ENCODE data around the gene NXNL2. TPM values are rescaled to one million over a fixed set of nuclear protein-coding genes. Genes with fewer than 3 reads are reported as not detected.

Gene NXNL2
- total RNA-seq, 1 experiment from 2014 or later = 1.4 TPM

DNA sequence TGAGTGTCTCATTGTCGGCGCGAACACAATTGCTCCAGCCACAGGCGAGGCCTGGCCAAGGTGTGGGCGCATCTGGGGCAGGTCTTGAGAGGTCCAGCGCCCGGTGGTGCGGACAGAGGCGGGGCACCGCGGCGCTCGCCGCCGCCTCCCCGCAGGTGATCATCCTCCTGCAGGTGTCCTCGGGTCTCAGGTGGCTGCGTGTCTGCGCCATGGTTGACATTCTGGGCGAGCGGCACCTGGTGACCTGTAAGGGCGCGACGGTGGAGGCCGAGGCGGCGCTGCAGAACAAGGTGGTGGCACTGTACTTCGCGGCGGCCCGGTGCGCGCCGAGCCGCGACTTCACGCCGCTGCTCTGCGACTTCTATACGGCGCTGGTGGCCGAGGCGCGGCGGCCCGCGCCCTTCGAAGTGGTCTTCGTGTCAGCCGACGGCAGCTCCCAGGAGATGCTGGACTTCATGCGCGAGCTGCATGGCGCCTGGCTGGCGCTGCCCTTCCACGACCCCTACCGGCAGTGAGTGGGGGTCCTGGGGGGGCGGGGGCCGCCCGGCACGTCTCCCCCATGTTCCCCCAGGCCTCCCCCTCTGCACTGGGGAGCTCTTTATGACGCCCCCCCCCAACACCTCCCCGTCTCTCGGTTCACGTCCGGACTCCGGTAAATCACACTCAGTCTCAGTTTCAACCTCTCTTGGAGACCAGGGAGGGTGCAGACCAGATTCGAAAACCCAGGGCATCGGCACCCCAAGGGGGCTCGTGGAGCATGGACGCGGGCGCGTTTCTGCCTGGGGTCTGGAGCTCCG lies 446 bp downstream of the NXNL2 start:
- peak overlapping the region; percentile 66 to 68 for H3K4me3 ChIP-seq (ENCODE audit: low read depth in 2 of 2, low read length in 2 of 2)
- ATAC-seq (peak; percentile 33), DNase-seq (ENCODE audit: low read depth, low spot score) (no peak)
- BruUV-seq (replicated peaks) = no TSS peak
- intact Hi-C loops (cut with micrococcal nuclease; ENCODE audit: unreplicated experiment) (no loop called here), in situ Hi-C loops (cut with HindIII; ENCODE audit: low pct_unique_long_range_greater_than_20kb, low sequenced_read_pairs) (no loop called here)
- CTCF ChIA-PET = interaction anchor here (0.6 to 0.7 kb wide), 2 partner anchors 93 to 789 kb away, joined by 6 to 7 read pairs; no protein-coding TSS in a partner anchor
- no peaks in the 10 kb centered on the region for H3K9me3 ChIP-seq (ENCODE audit: control insufficient read depth, insufficient read depth, low read depth, low read length)
- peaks cover 15% of the 10 kb centered on the region for H3K4me1 ChIP-seq (ENCODE audit: control insufficient read depth, insufficient read depth, low read length)
- H3K36me3 ChIP-seq (ENCODE audit: control insufficient read depth, insufficient read depth, low read length) = no peaks in the 10 kb centered on the region
- TF ChIP-seq, protein P1, sequence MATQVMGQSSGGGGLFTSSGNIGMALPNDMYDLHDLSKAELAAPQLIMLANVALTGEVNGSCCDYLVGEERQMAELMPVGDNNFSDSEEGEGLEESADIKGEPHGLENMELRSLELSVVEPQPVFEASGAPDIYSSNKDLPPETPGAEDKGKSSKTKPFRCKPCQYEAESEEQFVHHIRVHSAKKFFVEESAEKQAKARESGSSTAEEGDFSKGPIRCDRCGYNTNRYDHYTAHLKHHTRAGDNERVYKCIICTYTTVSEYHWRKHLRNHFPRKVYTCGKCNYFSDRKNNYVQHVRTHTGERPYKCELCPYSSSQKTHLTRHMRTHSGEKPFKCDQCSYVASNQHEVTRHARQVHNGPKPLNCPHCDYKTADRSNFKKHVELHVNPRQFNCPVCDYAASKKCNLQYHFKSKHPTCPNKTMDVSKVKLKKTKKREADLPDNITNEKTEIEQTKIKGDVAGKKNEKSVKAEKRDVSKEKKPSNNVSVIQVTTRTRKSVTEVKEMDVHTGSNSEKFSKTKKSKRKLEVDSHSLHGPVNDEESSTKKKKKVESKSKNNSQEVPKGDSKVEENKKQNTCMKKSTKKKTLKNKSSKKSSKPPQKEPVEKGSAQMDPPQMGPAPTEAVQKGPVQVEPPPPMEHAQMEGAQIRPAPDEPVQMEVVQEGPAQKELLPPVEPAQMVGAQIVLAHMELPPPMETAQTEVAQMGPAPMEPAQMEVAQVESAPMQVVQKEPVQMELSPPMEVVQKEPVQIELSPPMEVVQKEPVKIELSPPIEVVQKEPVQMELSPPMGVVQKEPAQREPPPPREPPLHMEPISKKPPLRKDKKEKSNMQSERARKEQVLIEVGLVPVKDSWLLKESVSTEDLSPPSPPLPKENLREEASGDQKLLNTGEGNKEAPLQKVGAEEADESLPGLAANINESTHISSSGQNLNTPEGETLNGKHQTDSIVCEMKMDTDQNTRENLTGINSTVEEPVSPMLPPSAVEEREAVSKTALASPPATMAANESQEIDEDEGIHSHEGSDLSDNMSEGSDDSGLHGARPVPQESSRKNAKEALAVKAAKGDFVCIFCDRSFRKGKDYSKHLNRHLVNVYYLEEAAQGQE (IDR thresholded peaks at IDR 0.05; ENCODE audit: insufficient read depth in 1 of 2, low read depth in 2 of 2, low read length in 1 of 2) = no peak
- peak; percentile 43; the same call in 1 of the 2 replicates for TF ChIP-seq SIN3A (IDR thresholded peaks at IDR 0.05; ENCODE audit: borderline replicate concordance, insufficient read depth, low read depth, low read length)
- no peak; the same call in 1 of the 2 replicates for TF ChIP-seq CTCF (IDR thresholded peaks at IDR 0.05)
- peak overlapping the region; percentile 59 for H3K27ac ChIP-seq (ENCODE audit: low read length)
- POLR2A ChIA-PET = no interaction called here
- H3K27me3 ChIP-seq (ENCODE audit: control insufficient read depth, insufficient read depth, low read length) = no peaks in the 10 kb centered on the region

GRCh38 chr9:88536023-88536324 lies 996 bp downstream of the NXNL2 start:
- CTCF ChIA-PET = no interaction called here
- Histone ChIP-seq H3K27ac (ENCODE audit: low read length) (peak overlapping the region; percentile 59), H3K4me3 (ENCODE audit: low read depth in 2 of 2, low read length in 2 of 2) (peak overlapping the region; percentile 66 to 68), H3K27me3 (ENCODE audit: control insufficient read depth, insufficient read depth, low read length) (no peaks in the 10 kb centered on the region), H3K36me3 (ENCODE audit: control insufficient read depth, insufficient read depth, low read length) (no peaks in the 10 kb centered on the region), H3K9me3 (ENCODE audit: control insufficient read depth, insufficient read depth, low read depth, low read length) (no peaks in the 10 kb centered on the region), H3K4me1 (ENCODE audit: control insufficient read depth, insufficient read depth, low read length) (peaks cover 11% of the 10 kb centered on the region)
- no TSS peak for BruUV-seq (replicated peaks)
- in situ Hi-C loops (cut with HindIII; ENCODE audit: low pct_unique_long_range_greater_than_20kb, low sequenced_read_pairs) (no loop called here), intact Hi-C loops (cut with micrococcal nuclease; ENCODE audit: unreplicated experiment) (no loop called here)
- TF ChIP-seq CTCF (IDR thresholded peaks at IDR 0.05) = no peak
- no peak for TF ChIP-seq TCF7L2 (IDR thresholded peaks at IDR 0.05; ENCODE audit: low read depth, low read length)
- TF ChIP-seq, protein P1 (IDR thresholded peaks at IDR 0.05; ENCODE audit: insufficient read depth in 1 of 2, low read depth in 2 of 2, low read length in 1 of 2) = no peak
- no peak for TF ChIP-seq SIN3A (IDR thresholded peaks at IDR 0.05; ENCODE audit: borderline replicate concordance, insufficient read depth, low read depth, low read length)
- no peak for TF ChIP-seq POLR2AphosphoS5 (IDR thresholded peaks at IDR 0.05; ENCODE audit: low read depth, low read length)
- POLR2A ChIA-PET = no interaction called here
- DNase-seq (ENCODE audit: low read depth, low spot score) (no peak), ATAC-seq (no peak)
